HG03432 (cell line): Measurements from ENCODE around the gene GIMD1.
"Not testable (repeated sequence)": the region's sequence is repeated elsewhere in the genome, so short reads cannot be mapped to it uniquely, and the experiment has no call there.

Experiments used
- ATAC-seq: cut with Tn5 transposase; IDR thresholded peaks from one replicate; pipeline ENCODE4 v1.9.1; 2021; ENCODE audit warnings: mild to moderate bottlenecking, moderate library complexity; ENCODE audit not compliant: unreplicated experiment

The GIMD1 gene

DNA sequence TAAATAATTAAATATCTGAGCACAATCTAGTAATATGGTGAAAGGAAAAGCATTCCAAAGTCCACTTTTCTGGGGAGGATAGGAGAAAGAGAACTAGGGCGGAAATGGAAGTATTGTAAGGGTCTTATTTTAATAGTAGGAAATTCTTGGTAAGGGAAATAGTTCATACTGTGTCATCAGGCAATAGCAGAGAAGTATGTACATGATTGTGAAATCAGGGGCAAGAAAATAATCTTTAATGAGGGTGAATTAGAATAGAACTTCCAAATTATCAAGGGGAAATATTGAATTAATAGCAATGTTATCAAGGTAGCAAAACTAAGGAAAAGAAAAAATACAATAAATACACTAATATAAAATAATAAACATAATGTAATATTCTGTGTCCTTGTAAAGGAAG, 14.8 kb downstream of the GIMD1 start:
- no peak for ATAC-seq

DNA sequence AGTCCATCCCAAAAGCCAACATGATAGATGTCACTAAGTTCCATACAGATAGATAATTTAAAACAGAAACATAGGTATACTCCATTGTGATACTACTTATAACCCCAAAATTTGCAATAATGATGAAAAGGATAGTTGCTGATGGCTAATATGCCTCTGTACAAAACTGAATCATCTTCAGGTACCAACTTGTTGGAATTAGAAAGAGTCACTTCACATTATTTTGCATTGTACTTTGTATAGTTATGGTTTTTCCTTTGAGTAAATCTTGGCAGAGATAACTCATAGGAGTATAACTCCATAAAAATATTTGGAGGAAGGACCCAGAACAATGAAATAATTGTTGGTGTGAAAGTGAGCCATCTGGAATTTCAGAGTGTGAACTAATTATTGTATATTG, 17.6 kb downstream of the GIMD1 start:
- no peak for ATAC-seq

DNA sequence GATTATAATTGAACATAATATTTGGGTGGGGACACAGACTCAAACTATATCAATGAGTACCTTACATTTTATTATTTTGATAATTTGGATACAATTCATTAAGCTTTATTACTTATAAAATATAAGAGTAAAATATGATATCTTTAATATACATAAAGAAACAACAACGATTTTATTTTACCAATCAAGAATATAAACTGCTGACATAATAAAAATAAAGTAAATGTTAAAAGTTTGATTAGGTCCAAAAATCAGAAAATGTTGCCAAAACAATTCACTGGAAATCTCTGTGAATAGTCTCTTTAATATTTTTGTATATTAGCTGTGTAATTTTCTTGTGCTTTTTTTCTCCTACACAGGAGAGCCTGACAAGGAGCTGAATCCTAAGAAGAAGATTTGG, 21.4 kb downstream of the GIMD1 start:
- no peak for ATAC-seq

DNA sequence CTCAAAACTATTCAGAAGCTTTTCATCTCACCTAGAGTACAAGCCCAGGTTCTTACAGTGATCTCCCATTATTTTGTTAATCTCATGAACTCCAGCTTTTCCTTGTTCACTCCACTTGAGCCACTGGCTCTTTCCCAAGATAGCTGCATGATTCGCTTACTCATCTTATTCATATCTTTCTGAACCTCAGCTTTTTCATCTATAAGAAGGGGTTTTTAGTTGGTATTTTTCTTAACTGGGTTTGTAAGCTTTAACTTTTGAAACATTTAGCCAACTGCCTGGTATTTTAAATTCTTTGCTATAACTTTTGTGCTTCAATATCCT, 24.0 kb downstream of the GIMD1 start:
- no peak for ATAC-seq

DNA sequence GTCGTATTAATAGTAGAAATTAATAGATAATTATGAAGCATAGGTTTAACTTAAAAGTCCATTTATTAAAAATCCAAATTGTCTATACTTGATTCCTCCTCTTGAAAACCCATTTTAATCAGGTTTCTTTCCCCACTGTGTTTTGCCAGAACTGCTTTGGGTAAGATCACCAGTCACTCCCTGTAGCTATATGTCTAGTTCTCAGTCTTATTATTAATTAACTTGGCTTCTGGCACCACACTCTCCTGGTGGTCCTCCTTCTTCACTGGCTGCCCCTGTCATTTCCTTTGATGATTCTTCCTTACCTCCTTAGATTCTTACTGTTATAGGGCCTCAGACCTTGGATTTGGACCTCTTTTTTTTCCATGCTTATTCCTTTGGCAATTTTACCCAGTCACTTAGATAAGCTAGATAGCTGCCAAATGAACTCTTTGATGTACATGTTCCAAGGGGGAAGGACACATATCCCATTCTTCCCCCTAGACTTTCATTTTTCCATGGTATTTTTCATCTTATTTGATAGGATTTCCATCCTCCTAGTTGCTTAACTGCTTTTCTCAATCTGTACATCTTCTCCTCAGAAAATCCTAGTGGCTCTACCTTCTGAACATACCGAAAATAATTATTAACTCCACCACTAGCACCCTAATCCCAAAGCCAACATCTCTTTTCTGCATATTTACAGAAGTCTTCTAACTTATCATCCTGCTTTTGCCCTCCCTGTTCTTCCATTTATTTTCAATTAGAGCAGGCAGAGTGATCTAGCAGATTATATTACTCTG, 24.5 kb downstream of the GIMD1 start:
- ATAC-seq, result no peak

DNA sequence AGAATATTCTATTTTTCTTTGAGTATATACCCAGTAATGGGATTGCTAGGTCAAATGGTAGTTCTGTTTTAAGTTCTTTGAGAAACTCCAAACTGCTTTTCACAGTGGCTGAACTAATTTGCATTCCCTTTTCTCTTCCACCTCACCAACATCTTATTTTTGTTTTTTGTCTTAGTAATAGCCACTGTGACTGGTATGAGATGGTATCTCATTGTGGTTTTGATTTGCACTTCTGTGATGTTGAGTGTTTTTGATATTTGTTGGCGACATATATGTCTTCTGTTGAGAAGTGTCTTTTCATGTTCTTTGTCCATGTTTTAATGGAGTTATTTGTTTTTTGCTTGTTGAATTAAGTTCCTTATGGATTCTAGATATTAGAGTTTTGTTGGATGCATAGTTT, 27.8 kb downstream of the GIMD1 start:
- ATAC-seq, result no peak

DNA sequence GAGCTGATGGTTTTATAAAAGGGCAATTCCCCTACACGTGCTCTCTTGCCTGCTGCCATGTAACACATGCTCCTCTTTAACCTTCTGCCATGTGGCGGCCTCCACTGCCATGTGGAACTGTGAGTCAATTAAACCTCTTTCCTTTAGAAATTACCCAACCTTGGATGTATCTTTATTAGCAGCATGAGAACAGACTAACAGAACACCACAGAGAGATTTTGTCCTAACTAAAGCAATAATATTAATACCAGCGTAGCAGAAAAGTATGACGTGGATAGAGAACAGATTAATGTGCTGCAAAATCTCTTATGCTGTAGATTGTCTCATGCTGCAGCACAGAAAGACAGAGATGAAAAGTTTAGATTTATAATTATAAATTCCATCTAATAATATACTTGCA, 29.1 kb downstream of the GIMD1 start:
- ATAC-seq, result no peak

DNA sequence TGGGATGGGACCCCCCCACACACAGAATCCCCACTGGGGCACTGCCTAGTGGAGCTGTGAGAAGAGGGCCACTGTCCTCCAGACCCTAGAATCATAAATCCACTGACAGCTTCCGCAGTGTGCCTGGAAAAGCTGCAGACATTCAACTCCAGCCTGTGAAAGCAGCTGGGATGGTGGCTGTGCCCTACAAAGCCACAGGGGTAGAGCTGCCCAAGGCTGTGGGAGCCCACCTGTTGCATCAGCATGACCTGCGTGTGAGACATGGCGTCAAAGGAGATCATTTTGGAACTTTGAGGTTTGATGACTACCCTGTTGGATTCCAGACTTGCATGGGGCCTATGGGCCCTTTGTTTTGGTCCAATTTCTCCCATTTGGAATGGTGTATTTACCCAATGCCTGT, 29.9 kb downstream of the GIMD1 start:
- no peak for ATAC-seq

DNA sequence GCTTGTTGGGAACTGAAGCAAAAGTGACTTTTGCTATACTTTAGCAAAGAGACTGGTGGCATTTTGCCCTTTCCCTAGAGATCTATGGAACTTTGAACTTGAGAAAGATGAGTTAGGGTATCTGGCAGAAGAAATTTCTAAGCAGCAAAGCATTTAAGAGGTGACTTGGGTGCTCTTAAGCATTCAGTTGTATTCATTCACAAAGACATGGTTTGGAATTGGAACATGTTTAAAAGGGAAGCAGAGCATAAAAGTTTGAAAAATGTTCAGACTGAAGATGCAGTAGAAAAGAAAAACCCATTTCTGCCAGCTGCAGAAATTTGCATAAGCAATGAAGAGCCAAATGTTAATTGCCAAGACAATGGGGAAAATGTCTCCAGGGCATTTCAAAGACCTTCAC, 30.7 kb downstream of the GIMD1 start:
- ATAC-seq, result no peak

DNA sequence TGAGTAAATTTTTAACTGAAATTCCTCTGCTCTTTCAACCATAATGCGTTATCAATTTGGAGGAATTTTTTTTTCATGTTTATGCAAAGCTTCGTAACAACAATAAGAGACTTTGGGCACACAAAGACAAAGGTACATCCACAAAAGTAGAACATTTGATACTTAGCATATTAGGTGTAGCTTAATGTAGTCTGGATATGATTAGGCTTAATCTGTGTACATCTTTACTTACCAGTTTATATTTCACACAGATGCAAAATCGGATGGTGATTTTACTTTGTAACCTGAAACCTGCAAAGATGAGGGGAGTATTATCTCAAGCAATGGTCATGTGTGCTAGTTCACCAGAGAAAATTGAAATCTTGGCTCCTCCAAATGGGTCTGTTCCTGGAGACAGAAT, 32.0 kb downstream of the GIMD1 start:
- ATAC-seq, result no peak

DNA sequence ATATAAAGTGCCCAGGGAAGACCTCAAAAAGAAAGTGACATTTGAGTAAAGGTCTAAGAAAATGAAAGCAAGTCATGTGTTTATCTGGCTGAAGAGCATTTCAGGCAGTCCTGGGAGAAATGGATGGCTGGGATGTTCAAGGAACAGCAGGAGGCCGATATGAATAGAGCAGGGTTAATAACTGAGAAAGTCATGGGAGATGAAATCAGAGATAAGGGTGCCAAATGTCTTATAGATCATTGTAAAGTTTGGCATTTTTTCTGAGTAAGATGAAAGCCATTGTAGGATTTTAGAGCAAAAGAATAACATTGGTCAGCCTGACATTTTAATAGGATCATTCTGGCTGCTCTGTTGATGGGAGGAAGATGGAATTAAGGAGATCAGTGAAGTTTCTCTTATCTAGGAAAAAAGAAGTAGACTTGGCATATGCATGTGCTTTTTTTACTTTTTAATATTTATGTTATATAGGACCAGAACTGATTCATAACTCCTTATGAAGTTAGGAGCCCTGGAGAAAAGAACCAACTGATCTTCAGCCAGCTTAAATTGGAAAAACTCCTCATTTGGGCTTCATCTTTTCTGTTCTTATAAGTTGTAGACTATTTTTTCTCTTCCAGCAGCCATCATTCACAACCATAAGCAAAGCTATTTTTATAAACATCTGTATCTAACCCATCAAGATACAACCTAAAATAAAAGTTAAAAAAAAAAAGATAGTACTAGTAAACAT, 33.7 kb downstream of the GIMD1 start:
- no peak for ATAC-seq

DNA sequence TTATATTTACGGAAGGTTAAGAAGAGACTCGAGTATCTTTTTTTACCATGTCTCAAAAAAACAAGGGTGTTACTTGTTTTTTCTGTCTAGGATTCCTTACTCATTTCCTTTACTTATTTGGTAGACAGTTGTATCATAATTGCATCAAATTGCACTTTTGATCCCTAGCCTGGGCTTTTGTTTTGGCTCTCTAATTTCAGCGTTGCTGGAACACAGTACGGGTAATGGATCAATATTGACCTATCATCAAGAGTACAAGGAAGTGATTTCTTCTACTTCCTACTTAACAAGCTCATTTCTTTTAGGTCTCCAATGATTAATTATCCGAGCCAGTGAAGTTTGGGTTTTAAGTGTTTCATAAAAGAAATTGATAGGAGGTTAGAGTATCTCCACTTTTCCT, 35.4 kb downstream of the GIMD1 start:
- no peak for ATAC-seq

DNA sequence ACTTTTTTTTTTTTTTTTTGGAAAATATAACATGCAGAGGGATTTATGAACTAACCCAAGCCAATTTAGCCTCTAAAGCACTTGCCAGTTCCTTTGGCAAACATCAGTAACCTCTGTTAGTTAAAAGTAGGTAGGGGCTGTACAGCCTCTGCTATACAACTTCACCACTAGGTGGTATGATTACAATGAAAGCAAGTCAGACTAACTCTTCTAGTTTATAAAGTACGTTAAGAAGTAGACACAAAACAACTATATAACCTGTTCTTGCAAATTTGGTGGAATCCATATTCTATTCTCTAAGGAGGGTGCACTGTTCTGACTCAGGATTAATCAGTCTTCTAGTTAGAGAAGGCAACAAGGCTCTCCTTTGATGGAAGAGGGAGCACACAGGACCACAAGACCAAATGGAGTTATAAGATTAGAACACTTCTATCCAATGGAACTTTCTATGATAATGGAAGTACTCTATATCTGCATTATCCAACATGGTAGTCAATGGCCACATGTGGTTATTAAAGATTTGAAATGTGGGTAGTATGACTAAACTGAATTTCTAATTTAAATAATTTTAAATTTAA, 39.4 kb downstream of the GIMD1 start:
- peak; percentile 85 for ATAC-seq

DNA sequence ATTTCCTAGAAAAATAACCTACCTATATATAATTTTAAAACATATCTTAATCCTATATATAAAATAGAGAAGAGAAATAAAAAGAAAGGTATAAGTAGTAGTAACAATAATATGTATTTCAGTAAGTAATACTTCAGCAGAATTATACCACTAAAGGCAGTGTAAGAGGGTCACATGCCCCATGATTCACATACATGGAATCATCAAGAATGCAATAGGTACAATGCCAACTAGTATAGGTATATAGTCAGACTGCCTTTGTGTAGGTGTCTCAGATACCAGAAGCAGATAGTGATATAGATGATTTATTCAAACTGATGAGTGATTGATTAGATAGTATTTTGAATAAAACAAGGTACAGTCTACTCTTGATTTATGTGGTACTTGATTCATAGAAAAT, 42.8 kb downstream of the GIMD1 start:
- no peak for ATAC-seq

DNA sequence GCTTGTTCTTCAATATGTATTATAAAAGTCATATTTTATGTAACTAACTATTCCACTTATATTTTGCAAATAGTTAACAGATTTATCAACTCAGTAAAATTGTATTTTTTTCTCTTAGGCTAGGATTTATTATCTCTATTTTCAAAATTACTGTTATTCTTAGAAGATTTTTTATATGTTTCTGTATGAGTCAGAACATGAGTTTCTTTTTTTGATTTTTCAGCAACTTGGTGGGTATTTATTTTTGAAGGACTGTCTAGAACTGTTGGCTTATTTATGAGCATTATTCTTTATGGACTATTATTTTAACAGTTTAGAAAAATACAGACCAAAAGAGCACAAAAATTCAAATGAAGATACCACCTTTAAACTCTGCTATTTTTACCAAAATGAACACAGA, 45.5 kb downstream of the GIMD1 start:
- no peak for ATAC-seq

DNA sequence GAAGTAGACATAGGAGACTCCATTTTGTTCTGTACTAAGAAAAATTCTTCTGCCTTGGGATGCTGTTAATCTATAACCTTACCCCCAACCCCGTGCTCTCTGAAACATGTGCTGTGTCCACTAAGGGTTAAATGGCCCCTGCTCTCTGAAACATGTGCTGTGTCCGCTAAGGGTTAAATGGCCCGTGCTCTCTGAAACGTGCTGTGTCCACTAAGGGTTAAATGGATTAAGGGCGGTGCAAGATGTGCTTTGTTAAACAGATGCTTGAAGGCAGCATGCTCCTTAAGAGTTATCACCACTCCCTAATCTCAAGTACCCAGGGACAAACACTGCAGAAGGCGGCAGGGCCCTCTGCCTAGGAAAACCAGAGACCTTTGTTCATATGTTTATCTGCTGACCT, 46.8 kb downstream of the GIMD1 start:
- not testable (repeated sequence) for ATAC-seq

DNA sequence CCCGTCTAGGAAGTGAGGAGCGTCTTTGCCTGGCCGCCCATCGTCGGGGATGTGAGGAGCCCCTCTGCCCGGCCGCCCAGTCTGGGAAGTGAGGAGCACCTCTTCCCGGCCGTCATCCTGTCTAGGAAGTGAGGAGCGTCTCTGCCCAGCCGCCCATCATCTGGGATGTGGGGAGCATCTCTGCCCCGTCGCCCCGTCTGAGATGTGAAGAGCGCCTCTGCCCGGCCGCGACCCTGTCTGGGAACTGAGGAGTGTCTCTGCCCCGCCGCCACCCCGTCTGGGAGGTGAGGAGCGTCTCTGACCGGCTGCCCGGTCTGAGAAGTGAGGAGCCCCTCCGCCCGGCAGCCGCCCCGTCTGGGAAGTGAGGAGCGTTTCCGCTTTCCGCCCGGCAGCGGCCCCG, 47.4 kb downstream of the GIMD1 start:
- not testable (repeated sequence) for ATAC-seq

DNA sequence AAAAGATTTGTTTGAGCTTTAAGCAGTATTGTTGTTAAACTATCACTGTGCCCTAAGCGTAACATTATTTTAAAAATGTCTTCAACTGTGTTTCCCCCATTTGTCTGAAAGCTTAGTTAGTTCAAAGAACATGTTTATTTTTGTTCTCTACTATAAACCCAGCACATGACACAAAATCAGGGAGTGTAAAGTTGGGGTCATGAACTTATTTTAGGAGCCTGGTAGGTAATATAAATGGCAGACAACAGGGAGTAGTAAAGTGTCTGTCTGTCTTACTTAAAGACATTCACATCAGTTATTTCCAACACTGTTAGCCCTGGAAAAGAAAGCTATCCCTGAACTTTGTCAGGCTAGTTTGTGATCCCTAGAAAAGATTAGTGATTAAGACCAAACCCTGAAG, 48.3 kb downstream of the GIMD1 start:
- ATAC-seq, result no peak

DNA sequence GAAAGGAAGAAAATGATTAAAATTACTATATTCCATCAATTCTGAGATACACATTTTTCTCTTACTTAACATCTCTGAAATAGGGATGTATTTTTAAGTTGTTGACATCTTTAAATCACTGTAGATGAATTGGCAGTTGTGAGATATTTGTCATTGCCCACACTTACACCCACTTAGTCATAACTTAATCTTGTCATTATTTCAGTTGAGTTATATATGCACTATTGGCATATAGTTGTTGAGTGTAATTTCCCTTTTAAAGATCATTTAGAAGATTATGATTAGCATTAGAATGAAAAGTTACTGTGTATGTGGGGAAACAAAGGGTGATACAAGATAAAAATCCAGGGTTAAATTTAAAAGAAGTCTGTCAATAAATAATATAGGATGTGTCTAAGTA, 50.1 kb downstream of the GIMD1 start:
- ATAC-seq, result no peak

DNA sequence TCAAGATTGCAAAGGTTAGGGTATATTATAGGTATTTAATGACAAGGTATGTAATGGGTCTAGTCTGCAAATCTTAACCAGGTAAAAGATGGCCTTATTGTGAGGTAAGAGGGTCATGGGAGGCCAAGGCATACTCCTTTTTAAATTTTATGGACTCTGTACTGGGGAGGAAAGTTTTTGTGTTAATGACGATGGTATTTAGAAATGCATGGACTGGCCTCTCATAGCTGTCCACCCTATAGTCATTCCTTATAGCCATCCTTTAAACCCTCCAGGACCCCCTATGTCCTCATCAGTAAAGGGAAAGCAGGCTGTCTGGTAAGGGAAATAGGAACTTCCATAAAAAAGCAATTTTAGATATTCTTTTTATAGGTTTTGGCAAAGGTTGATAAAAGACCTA, 50.8 kb downstream of the GIMD1 start:
- no peak for ATAC-seq

DNA sequence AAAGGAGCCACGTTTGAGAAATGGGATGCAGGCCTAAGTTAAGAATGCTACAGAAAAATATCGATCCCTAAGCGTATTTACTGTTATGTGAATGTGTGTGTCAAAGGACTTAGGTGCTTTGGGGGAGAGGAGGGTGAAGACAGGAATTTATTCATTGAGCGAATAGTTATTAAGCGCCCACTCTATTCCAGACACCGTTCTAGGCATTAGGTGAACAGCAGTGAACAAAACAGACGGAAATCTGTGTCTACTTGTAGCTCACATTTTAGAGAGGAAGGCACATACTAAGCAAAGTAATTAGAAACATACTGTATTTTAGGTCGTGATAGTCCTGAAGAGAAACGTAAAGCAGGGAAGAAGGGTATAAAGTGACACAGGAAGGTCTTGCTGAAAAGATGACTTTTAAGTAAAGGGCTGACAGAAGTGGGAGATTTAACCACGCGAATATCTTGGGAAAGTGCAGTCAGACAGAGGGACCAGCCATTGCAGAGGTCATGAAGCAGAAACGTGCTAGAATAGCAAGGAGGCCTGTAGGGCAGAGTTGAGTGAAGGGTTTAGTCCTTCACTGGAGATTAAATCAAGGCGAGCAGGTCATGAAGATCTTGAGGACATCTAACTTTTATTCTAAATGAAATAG, 51.7 kb downstream of the GIMD1 start:
- ATAC-seq, result peak; percentile 3
